GM19372 (cell line): ENCODE results near the gene NOL7.

Experiments
- ATAC-seq: cut with Tn5 transposase; IDR thresholded peaks from one replicate; pipeline ENCODE4 v1.9.1; 2021; ENCODE audit warnings: mild to moderate bottlenecking, low read depth, moderate library complexity; ENCODE audit not compliant: unreplicated experiment

Gene NOL7

DNA sequence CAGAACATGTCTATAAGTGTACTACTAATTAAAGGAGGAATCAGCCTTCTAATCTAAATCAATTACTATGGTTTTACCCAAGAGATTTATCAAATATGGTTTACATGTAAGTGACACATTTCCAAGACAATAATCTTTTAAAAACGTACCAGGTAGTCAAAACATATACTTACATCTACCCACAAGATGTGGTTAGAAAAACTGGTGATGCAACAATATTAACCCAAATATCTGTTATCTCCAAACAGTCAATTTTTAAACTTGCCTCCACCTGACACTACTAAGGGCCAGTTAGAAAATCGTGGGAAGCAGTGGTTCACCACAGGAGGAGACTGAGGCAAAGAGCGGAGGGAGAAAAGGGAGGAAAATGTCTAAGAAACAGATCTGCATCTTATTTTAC, 28.0 kb downstream of the NOL7 start:
- ATAC-seq, result no peak

DNA sequence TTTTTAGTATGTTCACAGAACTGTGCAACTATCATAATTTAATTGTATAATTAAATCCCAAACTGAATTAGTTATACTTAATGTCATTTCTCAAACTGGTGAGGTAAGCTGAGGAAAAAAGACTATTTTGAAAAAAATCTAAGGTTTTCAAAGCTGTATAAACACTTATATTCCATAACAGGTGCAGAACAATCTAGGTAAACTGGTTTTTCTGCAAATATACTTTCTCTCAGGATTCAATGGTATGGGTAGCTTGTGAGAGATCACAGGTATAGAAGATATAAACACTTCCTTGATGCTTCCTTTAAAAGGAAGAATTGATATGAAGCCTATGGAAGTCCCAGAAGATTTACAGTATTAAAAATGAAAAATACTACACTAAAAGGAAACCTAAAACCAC, 33.7 kb downstream of the NOL7 start:
- no peak for ATAC-seq

DNA sequence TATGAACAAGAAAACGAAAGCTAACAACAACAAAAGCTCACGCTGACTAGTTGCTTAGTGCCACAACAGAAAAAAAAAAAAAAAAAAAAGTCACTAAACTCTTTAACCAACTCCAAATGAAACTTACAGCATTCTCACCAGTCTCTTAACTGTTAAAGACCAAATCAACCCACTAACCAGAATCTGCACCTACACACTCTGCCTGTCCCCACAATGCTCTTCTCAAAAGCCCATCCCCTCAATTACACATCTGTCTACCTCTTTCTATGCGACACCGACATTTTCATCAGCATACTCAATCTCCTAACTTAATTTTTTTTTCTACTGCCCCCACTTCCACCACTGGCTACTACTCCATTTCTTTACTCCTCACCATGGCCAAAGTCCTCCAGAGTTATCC, 34.3 kb downstream of the NOL7 start:
- ATAC-seq, result no peak

DNA sequence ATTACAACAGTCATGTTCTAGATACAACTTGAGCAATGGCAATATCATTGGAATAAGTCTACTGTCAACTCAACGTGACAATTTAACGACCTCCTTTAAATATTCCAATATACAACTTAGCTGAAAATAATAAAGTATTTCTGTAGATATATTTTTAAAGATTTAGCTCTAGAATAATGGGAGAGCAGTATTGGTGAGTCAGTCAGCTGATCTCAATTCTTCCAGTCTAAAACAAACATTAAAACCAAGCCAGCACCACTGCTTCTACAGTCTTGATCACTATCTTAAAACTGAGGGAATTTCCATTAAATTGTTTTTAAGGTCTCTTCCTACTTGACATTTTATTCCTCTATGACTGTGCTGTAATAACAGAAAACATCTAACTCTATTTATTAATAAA, 38.2 kb downstream of the NOL7 start:
- ATAC-seq, result no peak

DNA sequence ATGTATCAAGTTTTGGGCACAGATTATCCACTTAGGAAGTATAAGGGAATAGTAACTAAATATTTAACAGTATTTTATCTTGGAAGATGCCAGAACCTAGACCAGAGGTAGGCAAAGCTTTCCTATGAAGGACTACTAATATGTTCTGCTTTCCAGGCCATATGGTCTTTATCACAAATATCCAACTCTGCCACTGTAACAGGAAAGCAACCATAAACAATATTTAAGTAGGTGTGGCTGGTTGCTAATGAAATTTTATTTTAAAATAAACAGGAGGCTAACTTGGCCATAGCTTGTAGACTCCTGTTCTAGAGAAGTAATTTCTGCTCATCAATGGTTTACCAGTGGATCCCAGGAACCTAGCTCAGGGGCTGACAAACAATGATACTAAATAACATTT, 39.4 kb downstream of the NOL7 start:
- ATAC-seq, result no peak

DNA sequence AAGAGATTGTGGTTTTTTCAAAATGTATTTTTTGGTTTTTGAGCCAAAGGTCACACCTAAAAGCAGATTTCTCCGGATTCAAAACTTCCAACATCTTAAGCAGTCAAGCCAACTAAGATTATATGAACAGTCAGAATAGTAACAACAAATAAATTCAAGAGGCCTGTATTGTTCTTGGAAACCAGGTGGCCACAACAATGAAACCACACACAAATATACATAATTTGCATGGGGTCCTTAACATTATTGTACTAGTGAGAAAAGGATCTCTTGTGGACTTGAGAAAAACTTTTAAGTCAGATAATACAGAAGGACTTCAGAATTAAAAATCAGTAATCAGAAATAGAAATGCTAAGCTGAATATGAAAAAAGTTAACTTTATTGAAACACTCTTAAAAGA, 40.6 kb downstream of the NOL7 start:
- no peak for ATAC-seq

DNA sequence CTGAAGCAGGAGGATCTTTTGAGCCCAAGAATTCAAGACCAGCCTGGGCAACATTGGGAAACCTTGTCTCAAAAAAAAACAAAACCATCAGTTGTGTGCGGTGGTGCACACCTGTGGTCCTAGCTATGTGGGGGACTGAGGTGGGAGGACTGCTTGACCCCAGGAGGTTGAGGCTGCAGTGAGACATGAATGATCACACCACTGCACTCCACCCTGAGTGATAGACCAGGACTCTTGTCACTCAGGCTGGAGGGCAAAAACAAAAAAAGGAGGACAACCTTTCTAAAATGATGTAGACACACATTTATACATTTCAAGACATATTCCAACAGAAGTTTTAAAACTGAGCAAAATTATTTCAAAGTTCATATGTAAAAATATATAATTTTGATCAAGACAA, 45.1 kb downstream of the NOL7 start:
- ATAC-seq, result no peak

DNA sequence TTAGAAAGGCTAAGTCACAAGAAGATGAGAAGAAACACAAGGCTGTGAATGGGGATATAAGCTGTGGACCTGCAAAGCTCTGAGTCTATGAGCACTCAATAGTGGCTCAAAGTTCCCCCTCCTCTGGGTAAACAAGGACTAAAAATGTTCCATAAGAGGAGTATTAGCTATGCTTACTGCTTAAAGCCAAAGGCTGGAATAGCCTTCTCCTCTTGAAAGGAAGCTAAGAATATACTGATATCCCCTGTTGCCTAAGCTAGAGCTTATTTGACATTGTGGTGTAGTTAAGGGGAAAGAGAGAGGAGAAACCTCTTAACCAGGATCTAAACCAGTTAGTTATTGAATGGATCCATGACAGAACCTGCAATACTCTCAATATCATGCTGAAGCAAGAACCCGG, 45.8 kb downstream of the NOL7 start:
- no peak for ATAC-seq

DNA sequence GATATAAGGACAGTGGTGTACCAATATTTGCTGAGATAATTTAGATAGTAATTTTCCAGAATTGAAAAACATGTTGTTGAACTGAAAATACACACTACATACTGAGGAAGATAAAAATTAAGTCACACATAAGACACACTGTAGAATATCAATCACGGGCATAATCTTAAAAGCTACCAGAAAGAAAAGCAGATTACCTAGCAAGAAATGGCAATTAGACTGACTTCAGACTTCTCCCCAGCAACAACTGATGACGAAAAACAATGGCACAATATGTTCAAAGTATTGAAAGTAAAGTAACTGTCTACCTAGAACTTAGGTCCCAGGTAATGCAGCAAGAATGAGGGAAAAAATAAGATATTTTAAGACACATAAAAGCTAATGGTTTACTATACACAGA, 46.5 kb downstream of the NOL7 start:
- no peak for ATAC-seq

DNA sequence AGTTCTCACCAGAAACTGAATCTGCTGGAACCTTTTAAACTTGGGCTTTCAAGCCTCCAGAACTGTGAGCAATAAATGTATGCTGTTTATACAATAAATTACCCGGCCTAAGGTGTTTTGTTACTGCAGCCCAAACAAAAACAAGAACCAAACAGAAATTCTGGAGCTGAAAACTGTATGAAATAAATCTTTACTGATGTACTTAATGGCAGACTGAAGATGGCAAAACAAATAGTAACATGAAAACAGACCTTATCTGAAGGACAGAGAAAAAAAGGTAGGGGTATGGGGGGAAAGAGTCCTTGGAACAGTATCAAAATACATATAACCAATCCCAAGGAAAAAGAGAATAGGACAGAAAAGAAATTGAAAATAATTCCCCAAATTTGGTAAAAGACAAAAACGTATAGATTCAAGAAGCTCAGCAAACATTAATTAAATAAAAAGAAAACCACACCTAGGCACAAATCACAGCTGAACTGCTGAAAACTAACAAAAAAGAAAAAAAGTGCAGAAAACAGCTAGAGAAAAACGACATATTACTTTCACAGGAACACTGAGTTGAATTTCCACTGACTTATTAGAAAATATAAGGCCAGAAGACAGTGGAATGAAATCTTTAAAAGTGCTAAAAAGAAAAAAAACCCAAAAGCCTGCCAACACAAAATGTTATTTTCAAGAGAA, 47.7 kb downstream of the NOL7 start:
- no peak for ATAC-seq

DNA sequence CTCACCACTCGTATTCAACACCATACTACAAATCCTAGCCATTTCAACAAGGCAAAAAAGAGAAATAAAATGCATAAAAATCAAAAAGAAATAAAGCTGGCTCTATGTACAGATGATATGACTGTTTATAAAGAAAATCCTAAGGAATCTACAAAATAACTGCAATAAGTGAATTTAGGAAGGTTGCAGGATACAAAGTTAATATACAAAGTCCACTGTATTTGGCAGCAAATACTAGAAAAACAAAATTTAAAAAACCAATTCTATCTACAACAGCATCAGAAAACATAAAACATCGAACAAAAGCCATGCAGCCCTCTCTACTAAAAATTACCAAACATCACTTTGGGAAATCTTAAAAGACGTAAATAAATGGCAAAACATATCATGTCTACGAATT, 48.9 kb downstream of the NOL7 start:
- no peak for ATAC-seq

DNA sequence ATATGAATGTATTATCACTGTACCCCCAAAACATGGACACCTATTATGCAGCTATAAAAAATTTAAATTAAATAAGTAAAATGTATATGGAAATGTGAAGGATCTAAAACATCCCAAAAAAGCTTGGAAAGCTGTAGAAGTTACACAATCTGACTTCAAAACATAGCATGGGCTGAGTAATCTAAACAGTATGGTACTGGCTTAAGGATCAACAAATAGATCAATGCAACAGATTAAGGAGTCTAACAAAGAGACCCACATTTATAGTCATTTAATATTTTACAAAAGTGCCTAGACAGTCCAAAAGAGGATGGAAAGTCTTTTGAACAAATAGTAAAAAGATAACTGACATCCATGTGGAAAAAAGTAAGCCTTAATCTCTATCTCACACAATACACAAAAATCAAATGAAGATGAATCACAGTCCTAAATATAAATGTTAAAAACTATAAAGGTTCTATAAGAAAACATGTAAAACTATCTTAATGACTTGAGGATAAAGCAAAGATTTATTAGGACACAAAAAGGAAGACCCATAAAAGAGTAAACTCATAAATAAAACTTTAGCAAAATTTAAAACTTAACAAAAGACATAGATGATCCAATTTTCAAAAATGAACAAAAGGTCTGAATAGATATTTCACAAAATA, 49.7 kb downstream of the NOL7 start:
- ATAC-seq, result no peak

DNA sequence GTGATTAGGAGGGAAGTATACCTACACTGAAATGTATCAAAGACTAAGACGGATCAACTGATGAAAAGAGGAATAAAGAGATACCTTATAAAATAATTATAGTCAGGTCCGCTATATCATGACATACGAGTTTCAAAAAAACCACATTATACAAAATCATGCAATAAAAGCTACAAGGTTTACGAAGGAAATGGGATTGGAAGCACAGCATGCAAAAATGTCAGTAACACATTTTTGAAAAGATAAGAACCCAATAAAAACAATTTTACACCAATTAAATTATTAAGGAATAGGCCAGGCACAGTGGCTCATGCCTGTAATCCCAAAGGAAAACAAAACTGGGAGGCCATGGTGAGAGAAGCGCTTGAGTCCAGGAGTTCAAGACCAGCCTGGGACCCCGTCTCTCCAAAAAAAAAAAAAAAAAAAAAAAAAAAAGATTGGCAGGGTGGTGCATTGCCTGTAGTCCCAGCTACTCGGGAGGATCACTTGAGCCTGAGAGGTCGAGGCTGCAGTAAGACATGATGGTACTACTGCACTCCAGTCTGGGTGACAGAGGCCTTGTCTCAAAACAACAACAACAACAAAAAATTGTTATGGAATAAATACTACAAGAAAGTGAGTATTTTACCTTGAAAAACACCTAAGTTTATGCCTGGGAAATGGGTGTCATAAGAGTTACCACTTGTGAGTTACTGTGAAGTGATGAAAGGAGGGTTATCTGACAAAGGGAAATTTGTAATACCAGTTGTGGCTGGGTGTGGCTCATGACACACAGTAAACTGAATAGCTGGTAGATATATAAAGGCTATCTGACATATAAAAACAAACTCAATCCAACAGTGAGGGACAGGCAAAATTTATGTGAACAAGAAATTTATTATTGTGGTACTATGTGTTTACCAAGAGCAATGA, 51.3 kb downstream of the NOL7 start:
- no peak for ATAC-seq

DNA sequence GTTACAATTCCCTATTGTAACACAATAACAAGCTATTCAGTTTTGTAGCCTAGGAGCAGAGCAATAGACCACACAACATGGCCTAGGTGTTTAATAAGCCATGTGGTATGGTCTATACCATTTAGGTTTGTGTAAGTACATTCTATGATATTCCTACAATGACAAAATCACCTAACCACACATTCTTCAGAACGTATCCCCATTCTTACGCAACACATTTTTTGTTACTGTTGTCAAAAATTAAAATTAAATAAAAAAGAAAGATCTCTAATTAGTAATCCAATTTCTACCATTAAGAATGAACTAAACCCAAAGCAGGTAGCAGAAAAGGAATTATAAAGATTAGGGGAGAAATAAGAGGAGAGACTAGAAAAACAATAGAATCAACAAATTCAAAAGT, 52.5 kb downstream of the NOL7 start:
- no peak for ATAC-seq

DNA sequence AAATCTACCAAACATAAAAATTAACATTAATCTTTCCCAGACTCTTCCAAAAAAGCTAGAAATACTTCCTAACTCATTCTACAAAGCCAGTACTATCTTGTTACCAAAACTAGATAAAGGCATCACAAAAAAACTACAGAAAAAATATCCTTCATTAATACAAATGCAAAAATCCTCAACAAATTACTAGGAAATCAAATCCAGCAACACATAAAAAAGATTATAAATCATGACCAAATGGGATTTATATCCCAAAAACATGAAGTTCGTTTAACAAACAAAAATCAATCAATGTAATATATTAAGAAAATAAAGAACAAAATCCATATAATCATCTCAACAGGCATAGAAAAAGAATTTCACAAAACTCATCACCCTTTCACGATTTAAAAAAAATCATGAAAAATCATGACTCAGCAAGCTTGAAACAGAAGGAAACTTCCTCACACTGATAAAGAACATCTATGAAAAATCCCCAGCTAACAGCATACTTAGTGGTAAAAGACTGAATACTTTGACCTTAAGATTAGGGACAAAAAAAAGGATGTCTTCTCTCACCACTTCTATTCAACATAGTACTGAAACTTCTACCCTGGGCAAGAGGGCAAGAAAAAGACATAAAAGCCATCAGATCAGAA, 53.3 kb downstream of the NOL7 start:
- no peak for ATAC-seq

DNA sequence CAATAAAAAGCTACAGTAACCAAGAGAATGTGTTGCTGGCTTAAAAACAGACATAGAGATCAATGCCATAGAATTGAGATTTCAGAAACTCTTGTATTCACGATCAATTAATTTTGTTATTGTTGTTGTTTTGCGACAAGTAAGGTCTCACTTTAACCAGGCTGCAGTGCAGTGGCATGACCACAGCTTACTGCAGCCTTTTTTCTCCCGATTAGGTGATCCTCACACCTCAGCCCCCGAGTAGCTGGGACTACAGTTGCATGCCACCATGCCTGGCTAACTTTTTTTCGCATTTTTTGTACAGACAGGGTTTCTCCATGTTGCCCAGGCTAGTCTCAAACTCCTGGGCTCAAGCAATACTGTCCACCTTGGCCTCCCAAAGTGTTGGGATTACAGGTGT, 54.3 kb downstream of the NOL7 start:
- ATAC-seq, result no peak
